Astrocyte (in vitro differentiated cells and primary cell): Measurements from ENCODE around the gene RUNX3. TPM values are rescaled to one million over a fixed set of nuclear protein-coding genes. Genes with fewer than 3 reads are reported as not detected.
A peak's percentile ranks its signal among the peaks of the same experiment; 100 is the strongest.

Source experiments
- DNase-seq: peaks from one replicate; pipeline ENCODE4 v3.0.0-alpha.2; 2010; ENCODE audit warnings: low read depth
- FAIRE-seq: peaks from 2 replicates; lab custom pipeline; 2011; peaks lifted over from hg19 to GRCh38; lab: Jason Lieb, UNC
- H2AFZ ChIP-seq: 2 replicates; pipeline ENCODE4 v1.6.0; 2012; ENCODE audit warnings: low read depth, low read length, inconsistent platforms
- H3K27ac ChIP-seq: 2 replicates; pipeline ENCODE4 v1.5.1; 2011; ENCODE audit warnings: low read depth, low read length, inconsistent platforms
- H3K27me3 ChIP-seq: 2 replicates; pipeline ENCODE4 v1.6.0; 2011; ENCODE audit warnings: low read length, inconsistent platforms; ENCODE audit not compliant: insufficient read depth
- H3K36me3 ChIP-seq: 2 replicates; pipeline ENCODE4 v1.5.1; 2011; ENCODE audit warnings: low read length, inconsistent platforms; ENCODE audit not compliant: insufficient read depth
- H3K4me1 ChIP-seq: 2 replicates; pipeline ENCODE4 v1.5.1; 2011; ENCODE audit warnings: low read length, inconsistent platforms; ENCODE audit not compliant: insufficient read depth
- H3K4me2 ChIP-seq: 2 replicates; pipeline ENCODE4 v1.6.0; 2012; ENCODE audit warnings: low read length, inconsistent platforms
- H3K4me3 ChIP-seq: 2 replicates; pipeline ENCODE4 v1.5.1; 2011; ENCODE audit warnings: low read depth, mild to moderate bottlenecking, low read length, inconsistent platforms; ENCODE audit not compliant: insufficient read depth
- H3K79me2 ChIP-seq: 2 replicates; pipeline ENCODE4 v1.6.0; 2012; ENCODE audit warnings: mild to moderate bottlenecking, low read length, inconsistent platforms; ENCODE audit not compliant: insufficient read depth
- H3K9ac ChIP-seq: 2 replicates; pipeline ENCODE4 v1.6.0; 2012; ENCODE audit warnings: mild to moderate bottlenecking, low read length, inconsistent platforms
- H3K9me3 ChIP-seq: 2 replicates; pipeline ENCODE4 v1.5.1; 2012; ENCODE audit warnings: low read depth, mild to moderate bottlenecking, low read length, inconsistent platforms; ENCODE audit not compliant: insufficient read depth
- H4K20me1 ChIP-seq: 2 replicates; pipeline ENCODE4 v1.6.0; 2012; ENCODE audit warnings: low read length, inconsistent platforms; ENCODE audit not compliant: insufficient read depth
- H3K27ac Mint-ChIP-seq: one replicate; pipeline ENCODE4 v1.8.0; 2021; ENCODE audit warnings: mild to moderate bottlenecking, mixed read lengths; ENCODE audit not compliant: unreplicated experiment
- H3K27me3 Mint-ChIP-seq: one replicate; pipeline ENCODE4 v1.8.0; 2021; ENCODE audit warnings: low read depth, mixed read lengths; ENCODE audit not compliant: unreplicated experiment
- H3K36me3 Mint-ChIP-seq: one replicate; pipeline ENCODE4 v1.8.0; 2021; ENCODE audit warnings: low read depth, mixed read lengths; ENCODE audit not compliant: unreplicated experiment
- H3K4me1 Mint-ChIP-seq: one replicate; pipeline ENCODE4 v1.8.0; 2021; ENCODE audit warnings: low read depth, mixed read lengths; ENCODE audit not compliant: unreplicated experiment
- H3K4me3 Mint-ChIP-seq: one replicate; pipeline ENCODE4 v1.8.0; 2021; ENCODE audit warnings: mild to moderate bottlenecking, moderate library complexity, mixed read lengths; ENCODE audit not compliant: unreplicated experiment
- H3K9me3 Mint-ChIP-seq: one replicate; pipeline ENCODE4 v1.8.0; 2021; ENCODE audit warnings: mild to moderate bottlenecking, mixed read lengths; ENCODE audit not compliant: unreplicated experiment
- EZH2 ChIP-seq: IDR thresholded peaks from 2 replicates; pipeline ENCODE4 v1.6.1; 2012; ENCODE audit warnings: mild to moderate bottlenecking, low read length, inconsistent platforms; ENCODE audit not compliant: insufficient read depth
- total RNA-seq: library from RNA; stranded (reverse); gene quantifications from 2 replicates; pipeline ENCODE4 v1.2.1, GENCODE V29; 2021
- TF ChIP-seq, protein P1 (sequence below): IDR thresholded peaks from 2 replicates; pipeline ENCODE4 v1.5.1; 2011; ENCODE audit warnings: low read depth, mild to moderate bottlenecking, inconsistent platforms, low read length, moderate library complexity; ENCODE audit not compliant: insufficient read depth

The RUNX3 gene
- total RNA-seq, 1 donor from 2014 or later = 2.5 TPM

DNA sequence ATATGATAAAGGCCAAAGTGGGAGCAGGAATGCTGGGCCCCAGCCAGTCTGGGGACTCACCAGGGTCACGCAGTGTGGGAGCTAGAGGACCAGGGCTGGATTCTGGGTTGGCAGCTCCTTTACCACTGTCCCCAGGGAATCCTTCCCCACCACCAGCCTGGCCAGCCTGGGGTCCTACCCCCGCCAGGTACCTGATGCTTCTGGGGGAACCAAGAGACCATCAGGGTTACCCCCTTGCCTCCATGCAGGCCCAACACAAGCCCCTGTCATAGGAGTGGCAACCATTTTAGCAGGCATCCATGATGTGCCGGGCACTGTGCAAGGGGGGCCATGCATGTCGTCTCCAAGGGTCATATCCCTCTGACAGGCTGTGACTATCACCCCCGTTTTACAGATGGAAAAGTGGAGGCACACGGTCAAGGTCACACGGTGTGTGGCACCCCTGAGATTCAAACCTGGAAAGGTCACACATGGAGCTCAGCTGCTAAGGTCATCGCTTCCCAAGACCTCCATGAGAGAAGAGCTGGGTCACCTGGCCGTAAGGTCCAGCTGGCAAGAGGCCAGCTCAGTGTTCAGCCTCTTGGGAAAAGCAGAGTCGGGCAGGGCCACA lies 16.4 kb downstream of the RUNX3 start:
- DNase-seq = no peak
- H3K36me3 Mint-ChIP-seq = peaks cover 5% of the 10 kb centered on the region
- no peaks in the 10 kb centered on the region for H4K20me1 ChIP-seq
- peak overlapping the region; percentile 43 for H2AFZ ChIP-seq
- no peaks in the 10 kb centered on the region for H3K4me1 Mint-ChIP-seq
- no peak overlapping the region for H3K27ac Mint-ChIP-seq
- H3K27ac ChIP-seq = peak overlapping the region; percentile 62
- H3K9me3 ChIP-seq = no peaks in the 10 kb centered on the region
- no peaks in the 10 kb centered on the region for H3K79me2 ChIP-seq
- peak overlapping the region; percentile 60 for H3K9ac ChIP-seq
- H3K4me3 Mint-ChIP-seq = no peak overlapping the region
- H3K4me2 ChIP-seq = peak overlapping the region; percentile 62
- no peak for FAIRE-seq
- peaks cover 3% of the 10 kb centered on the region for H3K9me3 Mint-ChIP-seq
- H3K27me3 ChIP-seq = peaks cover 3% of the 10 kb centered on the region
- H3K4me3 ChIP-seq = no peak overlapping the region
- no peaks in the 10 kb centered on the region for H3K36me3 ChIP-seq
- H3K4me1 ChIP-seq = peaks cover 19% of the 10 kb centered on the region
- no peak for TF ChIP-seq EZH2
- TF ChIP-seq, protein P1, sequence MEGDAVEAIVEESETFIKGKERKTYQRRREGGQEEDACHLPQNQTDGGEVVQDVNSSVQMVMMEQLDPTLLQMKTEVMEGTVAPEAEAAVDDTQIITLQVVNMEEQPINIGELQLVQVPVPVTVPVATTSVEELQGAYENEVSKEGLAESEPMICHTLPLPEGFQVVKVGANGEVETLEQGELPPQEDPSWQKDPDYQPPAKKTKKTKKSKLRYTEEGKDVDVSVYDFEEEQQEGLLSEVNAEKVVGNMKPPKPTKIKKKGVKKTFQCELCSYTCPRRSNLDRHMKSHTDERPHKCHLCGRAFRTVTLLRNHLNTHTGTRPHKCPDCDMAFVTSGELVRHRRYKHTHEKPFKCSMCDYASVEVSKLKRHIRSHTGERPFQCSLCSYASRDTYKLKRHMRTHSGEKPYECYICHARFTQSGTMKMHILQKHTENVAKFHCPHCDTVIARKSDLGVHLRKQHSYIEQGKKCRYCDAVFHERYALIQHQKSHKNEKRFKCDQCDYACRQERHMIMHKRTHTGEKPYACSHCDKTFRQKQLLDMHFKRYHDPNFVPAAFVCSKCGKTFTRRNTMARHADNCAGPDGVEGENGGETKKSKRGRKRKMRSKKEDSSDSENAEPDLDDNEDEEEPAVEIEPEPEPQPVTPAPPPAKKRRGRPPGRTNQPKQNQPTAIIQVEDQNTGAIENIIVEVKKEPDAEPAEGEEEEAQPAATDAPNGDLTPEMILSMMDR = no peak
- peaks cover 22% of the 10 kb centered on the region for H3K27me3 Mint-ChIP-seq

DNA sequence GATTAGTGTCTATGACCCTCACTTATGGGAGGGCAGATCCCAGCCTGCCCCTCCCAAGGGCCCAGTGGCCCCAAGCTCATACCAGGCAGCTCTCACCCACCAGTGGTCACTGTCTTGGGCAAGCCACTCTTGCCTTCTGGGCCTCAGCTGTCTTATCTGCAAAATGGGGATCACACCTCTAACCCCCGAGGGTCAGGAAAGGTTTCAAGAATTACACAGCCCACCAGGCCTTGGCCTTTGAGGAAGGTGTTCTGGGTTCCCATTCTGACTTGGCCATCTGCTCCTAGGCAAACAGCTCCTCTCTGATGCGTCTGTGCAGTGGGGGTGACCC lies 16.8 kb downstream of the RUNX3 start:
- FAIRE-seq = no peak
- peaks cover 4% of the 10 kb centered on the region for H3K36me3 Mint-ChIP-seq
- H2AFZ ChIP-seq = no peak overlapping the region
- DNase-seq = no peak
- no peak overlapping the region for H3K9ac ChIP-seq
- TF ChIP-seq EZH2 = no peak
- TF ChIP-seq, protein P1 = no peak
- no peak overlapping the region for H3K4me3 ChIP-seq
- H3K27me3 Mint-ChIP-seq = peaks cover 17% of the 10 kb centered on the region
- H3K4me1 Mint-ChIP-seq = no peaks in the 10 kb centered on the region
- H3K27ac ChIP-seq = no peak overlapping the region
- H3K4me2 ChIP-seq = no peak overlapping the region
- no peak overlapping the region for H3K27ac Mint-ChIP-seq
- no peaks in the 10 kb centered on the region for H3K36me3 ChIP-seq
- no peaks in the 10 kb centered on the region for H3K9me3 ChIP-seq
- H3K79me2 ChIP-seq = no peaks in the 10 kb centered on the region
- H3K27me3 ChIP-seq = peaks cover 2% of the 10 kb centered on the region
- H3K4me1 ChIP-seq = peaks cover 19% of the 10 kb centered on the region
- no peaks in the 10 kb centered on the region for H4K20me1 ChIP-seq
- no peak overlapping the region for H3K4me3 Mint-ChIP-seq
- peaks cover 3% of the 10 kb centered on the region for H3K9me3 Mint-ChIP-seq
